G401.6 (cell line): ENCODE data around the gene PCAT6.

ENCODE experiments used
- FAIRE-seq: peaks from 2 replicates; lab custom pipeline; 2012; peaks lifted over from hg19 to GRCh38; lab: Jason Lieb, UNC

The PCAT6 gene

GRCh38 chr1:202850593-202851362 lies 40.0 kb downstream of the PCAT6 start:
- FAIRE-seq = no peak

GRCh38 chr1:202852163-202852904 lies 41.6 kb downstream of the PCAT6 start:
- no peak for FAIRE-seq

GRCh38 chr1:202854787-202855186 lies 44.0 kb downstream of the PCAT6 start:
- FAIRE-seq = no peak

GRCh38 chr1:202856014-202856413 lies 45.3 kb downstream of the PCAT6 start:
- no peak for FAIRE-seq

GRCh38 chr1:202857136-202857610 lies 46.4 kb downstream of the PCAT6 start:
- FAIRE-seq = no peak

- FAIRE-seq = no peak
These were observed 47.6 kb downstream of the PCAT6 start for GRCh38 chr1:202858331-202858730.

GRCh38 chr1:202858789-202859414 lies 48.1 kb downstream of the PCAT6 start:
- no peak for FAIRE-seq

GRCh38 chr1:202860744-202861419 lies 50.1 kb downstream of the PCAT6 start:
- no peak for FAIRE-seq
